ENCODE results near the gene INSYN2B.

GRCh38 chr5:169889572-169889971, 90.7 kb downstream of the INSYN2B start:
- TF ChIP-seq ELF4 (IDR thresholded peaks at IDR 0.05) (no peak), FOXA1 (IDR thresholded peaks at IDR 0.05) (no peak), FOXM1 (IDR thresholded peaks at IDR 0.05; ENCODE audit: borderline replicate concordance) (no peak), HDGF (IDR thresholded peaks at IDR 0.05; ENCODE audit: borderline replicate concordance) (no peak), FOXK2 (IDR thresholded peaks at IDR 0.05) (no peak), SUZ12 (IDR thresholded peaks at IDR 0.05) (no peak)
